ENCODE results near the gene MAFF.

GRCh38 chr22:38184788-38185187 lies 17.0 kb upstream of the MAFF start:
- TF ChIP-seq EZH2 (IDR thresholded peaks at IDR 0.05) (no peak), POLR2A (IDR thresholded peaks at IDR 0.05; ENCODE audit: borderline replicate concordance, extremely low read depth, insufficient read depth, insufficient read length) (no peak), CEBPB (IDR thresholded peaks at IDR 0.05; ENCODE audit: low read depth) (no peak), YY1 (IDR thresholded peaks at IDR 0.05; ENCODE audit: extremely low read depth, insufficient replicate concordance, low read depth, low read length) (no peak), CBX3 (IDR thresholded peaks at IDR 0.05; ENCODE audit: low read depth) (no peak), CTCF (IDR thresholded peaks at IDR 0.05 in 2 of 3, conservative IDR thresholded peaks at IDR 0.05 in 1 of 3; ENCODE audit: borderline replicate concordance in 1 of 3, insufficient read depth in 1 of 3, low read depth in 2 of 3, low read length in 2 of 3) (no peak), ZFX (IDR thresholded peaks at IDR 0.05) (no peak), ZNF274 (IDR thresholded peaks at IDR 0.05; ENCODE audit: low read depth, low read length) (no peak)
